ENCODE measurements around the gene POLR1F.

DNA sequence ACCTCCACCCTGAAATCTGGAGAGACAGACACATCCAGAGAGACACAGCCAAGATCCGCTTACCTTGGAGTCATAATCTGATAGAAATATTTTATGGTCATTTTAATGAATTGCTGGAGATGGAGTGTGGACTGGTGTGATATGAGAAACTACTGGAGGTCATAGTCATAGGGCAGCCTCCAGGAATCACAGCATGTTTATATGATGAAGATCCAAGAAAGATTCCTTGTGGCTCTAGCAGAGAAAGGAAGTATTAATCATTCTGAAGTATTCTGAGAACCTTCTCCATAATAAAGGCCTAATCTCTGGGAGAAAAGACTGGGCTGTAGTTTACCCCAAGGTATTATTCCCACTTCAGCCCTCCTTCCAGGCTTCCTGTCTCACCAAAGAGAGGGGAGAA lies 38.0 kb downstream of the POLR1F start:
- TF ChIP-seq, protein P1, sequence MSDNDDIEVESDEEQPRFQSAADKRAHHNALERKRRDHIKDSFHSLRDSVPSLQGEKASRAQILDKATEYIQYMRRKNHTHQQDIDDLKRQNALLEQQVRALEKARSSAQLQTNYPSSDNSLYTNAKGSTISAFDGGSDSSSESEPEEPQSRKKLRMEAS (IDR thresholded peaks at IDR 0.05) = no peak
- no peak for TF ChIP-seq NR2F2 (IDR thresholded peaks at IDR 0.05)

Measured in liver (tissue), 2 donors.